Measurements from ENCODE around the gene PHLDB1. TPM values are rescaled to one million over a fixed set of nuclear protein-coding genes. Genes with fewer than 3 reads are reported as not detected.
A peak's percentile ranks its signal among the peaks of the same experiment; 100 is the strongest.
"Not testable (repeated sequence)": the region's sequence is repeated elsewhere in the genome, so short reads cannot be mapped to it uniquely, and the experiment has no call there.

The PHLDB1 gene
- total RNA-seq, 6 donors from 2014 or later, result 45.5 to 188 (median 100) TPM

DNA sequence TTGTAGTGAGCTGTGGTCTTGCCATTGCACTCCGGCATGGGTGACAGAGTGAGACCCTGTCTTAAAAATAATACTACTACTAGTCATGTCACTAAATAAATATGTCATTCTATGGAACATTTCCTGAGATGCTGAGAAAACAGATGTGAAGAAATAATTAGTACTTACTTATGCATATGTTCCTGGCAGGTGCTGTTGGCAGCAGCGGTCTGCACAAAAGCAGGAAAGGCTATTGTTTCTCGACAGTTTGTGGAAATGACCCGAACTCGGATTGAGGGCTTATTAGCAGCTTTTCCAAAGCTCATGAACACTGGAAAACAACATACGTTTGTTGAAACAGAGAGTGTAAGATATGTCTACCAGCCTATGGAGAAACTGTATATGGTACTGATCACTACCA is 26.4 kb upstream of the PHLDB1 start:
- no peak for ATAC-seq (ENCODE audit: low FRiP score in 2 of 2)
- DNase-seq, result no peak
- H3K9me3 ChIP-seq, result no peaks in the 10 kb centered on the region
- WGBS, 2 donors, result 61 to 65% methylated on average over 6 of the region's 6 CpGs
- peak overlapping the region in 1 of 4 donors; percentile 57 for H3K27ac ChIP-seq
- H3K4me1 ChIP-seq, result peaks cover 0 to 23% (median 8%) of the 10 kb centered on the region in 4 donors
- no peak overlapping the region for H3K4me3 ChIP-seq
- no peaks in the 10 kb centered on the region for H3K27me3 ChIP-seq
- TF ChIP-seq, protein P1, sequence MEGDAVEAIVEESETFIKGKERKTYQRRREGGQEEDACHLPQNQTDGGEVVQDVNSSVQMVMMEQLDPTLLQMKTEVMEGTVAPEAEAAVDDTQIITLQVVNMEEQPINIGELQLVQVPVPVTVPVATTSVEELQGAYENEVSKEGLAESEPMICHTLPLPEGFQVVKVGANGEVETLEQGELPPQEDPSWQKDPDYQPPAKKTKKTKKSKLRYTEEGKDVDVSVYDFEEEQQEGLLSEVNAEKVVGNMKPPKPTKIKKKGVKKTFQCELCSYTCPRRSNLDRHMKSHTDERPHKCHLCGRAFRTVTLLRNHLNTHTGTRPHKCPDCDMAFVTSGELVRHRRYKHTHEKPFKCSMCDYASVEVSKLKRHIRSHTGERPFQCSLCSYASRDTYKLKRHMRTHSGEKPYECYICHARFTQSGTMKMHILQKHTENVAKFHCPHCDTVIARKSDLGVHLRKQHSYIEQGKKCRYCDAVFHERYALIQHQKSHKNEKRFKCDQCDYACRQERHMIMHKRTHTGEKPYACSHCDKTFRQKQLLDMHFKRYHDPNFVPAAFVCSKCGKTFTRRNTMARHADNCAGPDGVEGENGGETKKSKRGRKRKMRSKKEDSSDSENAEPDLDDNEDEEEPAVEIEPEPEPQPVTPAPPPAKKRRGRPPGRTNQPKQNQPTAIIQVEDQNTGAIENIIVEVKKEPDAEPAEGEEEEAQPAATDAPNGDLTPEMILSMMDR (IDR thresholded peaks at IDR 0.05), result no peak
- TF ChIP-seq EP300 (IDR thresholded peaks at IDR 0.05) (no peak), POLR2AphosphoS5 (IDR thresholded peaks at IDR 0.05) (no peak), POLR2A (IDR thresholded peaks at IDR 0.05) (no peak)
- peaks cover 35 to 61% (median 38%) of the 10 kb centered on the region in 4 donors for H3K36me3 ChIP-seq

DNA sequence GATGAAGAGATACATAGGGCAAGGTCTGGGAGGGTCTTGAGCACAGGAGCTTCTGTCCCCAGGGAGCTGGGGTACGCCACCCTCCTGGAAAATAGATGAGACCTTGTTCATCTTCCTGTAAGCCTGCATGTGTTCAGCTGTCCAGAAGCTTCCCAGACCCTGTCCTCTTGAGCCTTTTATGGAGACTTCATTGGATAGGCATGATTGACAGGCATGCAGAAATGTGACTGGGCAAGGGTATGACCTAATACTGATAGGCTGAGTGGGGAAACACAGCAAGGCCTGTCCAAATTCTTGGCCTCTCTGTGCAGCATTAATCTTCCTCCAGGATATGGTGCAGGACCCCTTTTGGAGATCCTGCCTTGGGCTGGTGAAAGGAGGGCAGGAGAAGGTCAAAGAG is 19.5 kb upstream of the PHLDB1 start:
- H3K36me3 ChIP-seq, result peaks cover 68 to 100% (median 91%) of the 10 kb centered on the region in 4 donors
- no peak for TF ChIP-seq POLR2A (IDR thresholded peaks at IDR 0.05)
- TF ChIP-seq POLR2AphosphoS5 (IDR thresholded peaks at IDR 0.05), result no peak
- no peak for TF ChIP-seq EP300 (IDR thresholded peaks at IDR 0.05)
- TF ChIP-seq, protein P1 (IDR thresholded peaks at IDR 0.05), result no peak
- no peaks in the 10 kb centered on the region for H3K4me1 ChIP-seq
- H3K27me3 ChIP-seq, result no peaks in the 10 kb centered on the region
- no peaks in the 10 kb centered on the region for H3K9me3 ChIP-seq
- no peak overlapping the region for H3K4me3 ChIP-seq
- DNase-seq, result no peak
- no peak for ATAC-seq (ENCODE audit: low FRiP score in 2 of 2)
- H3K27ac ChIP-seq, result no peak overlapping the region
- WGBS, 2 donors, result 80 to 100% methylated on average over 1 of the region's 1 CpG

DNA sequence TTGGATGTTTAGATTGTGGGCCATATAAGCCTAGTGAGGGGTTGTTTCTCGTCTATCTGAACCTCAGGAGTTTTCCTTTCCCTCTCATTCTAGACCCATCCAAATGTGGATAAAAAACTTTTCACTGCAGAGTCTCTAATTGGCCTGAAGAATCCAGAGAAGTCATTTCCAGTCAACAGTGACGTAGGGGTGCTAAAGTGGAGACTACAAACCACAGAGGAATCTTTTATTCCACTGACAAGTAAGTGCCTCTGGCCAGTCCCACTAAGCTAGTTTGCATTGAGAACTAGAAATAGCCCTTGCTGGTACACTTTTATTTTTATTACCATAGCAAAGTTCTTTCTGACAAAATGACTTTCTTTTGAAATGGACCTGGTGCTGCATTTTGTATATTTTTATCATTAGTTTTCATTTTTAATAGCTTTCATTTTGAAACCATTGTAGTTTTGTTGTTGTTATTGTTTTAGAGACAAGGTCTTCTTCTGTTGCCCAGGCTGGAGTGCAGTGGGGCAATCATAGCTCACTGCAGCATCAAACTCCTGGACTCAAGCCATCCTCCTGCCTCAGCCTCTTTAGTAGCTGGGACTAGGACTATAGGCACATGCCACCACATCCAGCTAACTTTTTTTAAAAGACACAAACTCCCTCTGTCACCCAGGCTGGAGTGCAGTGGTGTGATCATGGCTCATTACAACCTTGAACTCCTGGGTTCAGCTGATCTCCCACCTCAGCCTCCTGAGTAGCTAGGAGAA is 14.6 kb upstream of the PHLDB1 start:
- 86 to 87% methylated on average over 2 of the region's 2 CpGs for WGBS, 2 donors
- DNase-seq (no peak), ATAC-seq (ENCODE audit: low FRiP score in 2 of 2) (no peak)
- Histone ChIP-seq H3K4me3 (no peak overlapping the region), H3K27me3 (no peaks in the 10 kb centered on the region), H3K27ac (no peak overlapping the region), H3K9me3 (no peaks in the 10 kb centered on the region), H3K36me3 (peaks cover 44 to 100% (median 88%) of the 10 kb centered on the region in 4 donors), H3K4me1 (peaks cover 0 to 4% (median 2%) of the 10 kb centered on the region in 4 donors)
- TF ChIP-seq POLR2AphosphoS5 (IDR thresholded peaks at IDR 0.05) (no peak), POLR2A (IDR thresholded peaks at IDR 0.05) (no peak), EP300 (IDR thresholded peaks at IDR 0.05) (no peak)
- TF ChIP-seq, protein P1 (IDR thresholded peaks at IDR 0.05), result no peak

DNA sequence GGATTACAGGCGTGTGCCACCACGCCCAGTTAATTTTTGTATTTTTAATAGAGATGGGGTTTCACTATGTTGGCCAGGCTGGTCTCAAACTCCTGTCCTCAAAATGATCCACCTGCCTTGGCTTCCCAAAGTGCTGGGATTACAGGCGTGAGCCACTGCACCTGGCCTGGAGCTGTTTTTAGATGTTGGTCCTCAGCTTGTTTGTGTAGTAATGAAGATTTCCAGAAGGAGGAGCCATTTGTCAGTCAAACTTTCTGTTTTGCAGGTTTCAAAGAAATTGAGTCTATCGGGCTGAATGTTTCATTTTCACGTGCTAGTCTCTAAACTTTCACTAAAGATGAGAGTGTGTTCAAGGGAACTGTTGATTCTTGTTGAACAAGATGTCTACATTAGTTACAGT is 12.4 kb upstream of the PHLDB1 start:
- not testable (repeated sequence) for DNase-seq, H3K4me3 ChIP-seq, H3K27ac ChIP-seq, H3K27me3 ChIP-seq, H3K4me1 ChIP-seq, H3K9me3 ChIP-seq
- TF ChIP-seq, protein P1 (IDR thresholded peaks at IDR 0.05), result peak in 4 of 6 experiments; percentile 25 to 49 (median 43)
- WGBS, 2 donors, result 57 to 60% methylated on average over 5 of the region's 5 CpGs
- H3K36me3 ChIP-seq, result peaks cover 38 to 99% (median 93%) of the 10 kb centered on the region in 4 donors
- peak in 1 of 2 donors; percentile 67 for ATAC-seq (ENCODE audit: low FRiP score in 2 of 2)

Data from upper lobe of left lung (tissue), 6 donors.